Endothelial cell of umbilical vein (primary cell): ENCODE measurements around the gene ANXA4. TPM values are rescaled to one million over a fixed set of nuclear protein-coding genes. Genes with fewer than 3 reads are reported as not detected.

Experiments used
- BruUV-seq: library from RNA; stranded (reverse); fragments of 400-500 nt; replicated peaks from 2 replicates; lab custom pipeline; 2021; lab: Mats Ljungman, UMichigan
- CTCF ChIA-PET: fragments of 300-600, 350-600 bp; sonication (Branson Sonifier 250); formaldehyde crosslinking; loops from one replicate; lab custom pipeline; 2021; ENCODE audit warnings: antibody characterized with exemption, inconsistent platforms; lab: Charles Lee
- POLR2A ChIA-PET: fragments of 300-600, 350-600 bp; sonication (Branson Sonifier 250); formaldehyde crosslinking; loops from one replicate; lab custom pipeline; 2021; ENCODE audit warnings: antibody characterized with exemption, inconsistent platforms; lab: Charles Lee
- DNase-seq: peaks from one replicate; pipeline ENCODE4 v3.0.0-alpha.2; 2011; ENCODE audit warnings: low read depth, low spot score
- FAIRE-seq: peaks from 2 replicates; lab custom pipeline; 2011; peaks lifted over from hg19 to GRCh38; lab: Jason Lieb, UNC
- H2AFZ ChIP-seq: 2 replicates; pipeline ENCODE4 v1.6.0; 2012; ENCODE audit warnings: low read depth, low read length, control low read depth, inconsistent platforms
- H3K27ac ChIP-seq: 2 replicates; pipeline ENCODE4 v1.5.1; 2011; ENCODE audit warnings: low read depth, mild to moderate bottlenecking, control low read depth, low read length, moderate library complexity; ENCODE audit not compliant: insufficient read depth
- H3K27me3 ChIP-seq, 2 experiments: 2 replicates each; pipeline versions ENCODE4 v1.6.0 to v1.6.1; 2011; ENCODE audit warnings: low read length in 2 of 2, mixed read lengths in 1 of 2; ENCODE audit not compliant: control insufficient read depth in 2 of 2, insufficient read depth in 2 of 2
- H3K36me3 ChIP-seq, 2 experiments: 2 replicates in 1 of 2; 3 replicates in 1 of 2; pipeline ENCODE4 v1.5.1; 2011; ENCODE audit warnings: low read length in 2 of 2, mild to moderate bottlenecking in 1 of 2, moderate library complexity in 1 of 2; ENCODE audit not compliant: control insufficient read depth in 2 of 2, insufficient read depth in 2 of 2; ENCODE audit errors: extremely low read depth in 1 of 2
- H3K4me1 ChIP-seq: 3 replicates; pipeline ENCODE4 v1.5.1; 2011; ENCODE audit warnings: mild to moderate bottlenecking, low read length; ENCODE audit not compliant: control insufficient read depth, insufficient read depth; ENCODE audit errors: extremely low read depth
- H3K4me2 ChIP-seq: 2 replicates; pipeline ENCODE4 v1.6.1; 2011; ENCODE audit warnings: low read length, control low read depth, mixed read lengths; ENCODE audit not compliant: insufficient read depth
- H3K4me3 ChIP-seq, 3 experiments: fragments of 200-600 bp in 1 of 3; sonication (generic), shearing (Covaris generic) in 1 of 3; replicated peaks in 1 of 3; 2 replicates each; pipeline ENCODE4 v1.5.1; 2011 to 2016; ENCODE audit warnings: control low read depth in 3 of 3, low read length in 3 of 3, mild to moderate bottlenecking in 2 of 3, inconsistent platforms in 1 of 3, low read depth in 1 of 3, moderate library complexity in 1 of 3; ENCODE audit not compliant: insufficient read depth in 1 of 3
- H3K79me2 ChIP-seq: 2 replicates; pipeline ENCODE4 v1.6.0; 2012; ENCODE audit warnings: low read length, inconsistent platforms; ENCODE audit not compliant: control insufficient read depth, insufficient read depth
- H3K9ac ChIP-seq: replicated peaks from 2 replicates; pipeline ENCODE3; 2011; ENCODE audit warnings: low read length, control low read depth; ENCODE audit not compliant: insufficient read depth; ENCODE audit errors: extremely low read depth
- H3K9me1 ChIP-seq: replicated peaks from 3 replicates; pipeline ENCODE4 v1.6.0; 2011; ENCODE audit warnings: mild to moderate bottlenecking, low read length; ENCODE audit not compliant: control insufficient read depth, insufficient read depth; ENCODE audit errors: extremely low read depth
- H3K9me3 ChIP-seq: replicated peaks from 2 replicates; pipeline ENCODE4 v1.5.1; 2012; ENCODE audit warnings: low read length, inconsistent platforms; ENCODE audit not compliant: control insufficient read depth, insufficient read depth
- H4K20me1 ChIP-seq: replicated peaks from 2 replicates; pipeline ENCODE3; 2011; ENCODE audit warnings: mild to moderate bottlenecking, low read length; ENCODE audit not compliant: control insufficient read depth, insufficient read depth; ENCODE audit errors: extremely low read depth
- EZH2 ChIP-seq: IDR thresholded peaks from 2 replicates; pipeline ENCODE4 v1.6.1; 2012; ENCODE audit warnings: borderline replicate concordance, low read depth, mild to moderate bottlenecking, moderate library complexity, low read length, inconsistent platforms; ENCODE audit not compliant: severe bottlenecking
- FOS ChIP-seq: IDR thresholded peaks from 2 replicates; pipeline ENCODE4 v1.6.1; 2011; ENCODE audit warnings: mild to moderate bottlenecking, low read length, moderate library complexity, borderline replicate concordance; ENCODE audit not compliant: insufficient read depth
- GATA2 ChIP-seq: IDR thresholded peaks from 2 replicates; pipeline ENCODE4 v1.7.0; 2011; ENCODE audit warnings: low read depth, mild to moderate bottlenecking, moderate library complexity, mixed read lengths, low read length; ENCODE audit not compliant: insufficient read length, insufficient read depth
- JUN ChIP-seq: IDR thresholded peaks from 2 replicates; pipeline ENCODE4 v1.6.1; 2011; ENCODE audit warnings: borderline replicate concordance, low read depth; ENCODE audit not compliant: insufficient read length, insufficient read depth
- MYC ChIP-seq: IDR thresholded peaks from one replicate; pipeline ENCODE4 v1.6.1; 2011; ENCODE audit warnings: mild to moderate bottlenecking, low read depth, low read length
- POLR2A ChIP-seq: IDR thresholded peaks from 2 replicates; pipeline ENCODE4 v1.6.1; 2012; ENCODE audit warnings: low read depth, mild to moderate bottlenecking, control low read depth, low read length
- POLR2AphosphoS5 ChIP-seq: IDR thresholded peaks from 2 replicates; pipeline ENCODE4 v1.6.1; 2012; ENCODE audit warnings: low read depth, mild to moderate bottlenecking, control low read depth, low read length, moderate library complexity; ENCODE audit not compliant: insufficient read depth
- dilution Hi-C: fragments of 300-500 bp; cut with MboI; formaldehyde crosslinking; loops from one replicate; pipeline ENCODE4 v1.15.0; 2019; ENCODE audit warnings: low sequenced_read_pairs; ENCODE audit not compliant: extremely low pct_ligation_motif_present
- intact Hi-C: fragments of 100-400 bp; cut with micrococcal nuclease; formaldehyde crosslinking; loops from one replicate; pipeline ENCODE4 v1.10.0; 2022
- polyA plus RNA-seq, 4 experiments: library from polyadenylated mRNA; depleted of rRNA in 3 of 4; stranded (reverse) in 3 of 4; unstranded in 1 of 4; fragments of >200 nt; gene quantifications; 2 replicates each; pipeline versions ENCODE4 v1.2.1 to v1.2.3, GENCODE V29; 2011 to 2012; ENCODE audit warnings: missing spikeins in 1 of 4
- total RNA-seq: library from RNA; stranded (reverse); gene quantifications from 2 replicates; pipeline ENCODE4 v1.2.3, GENCODE V29; 2021
- TF ChIP-seq, protein P1 (sequence below), 2 donors: IDR thresholded peaks; 1 replicate in 1 of 2; 2 replicates in 1 of 2; pipeline ENCODE4 v1.5.1; 2011; ENCODE audit warnings: low read length in 2 of 2, mild to moderate bottlenecking in 2 of 2, moderate library complexity in 2 of 2, control low read depth in 1 of 2, inconsistent platforms in 1 of 2, low read depth in 1 of 2; ENCODE audit not compliant: insufficient read depth in 1 of 2; ENCODE audit errors: extremely low read depth in 1 of 2
- TF ChIP-seq, protein P2 (sequence below): IDR thresholded peaks from 2 replicates; pipeline ENCODE4 v1.6.1; 2011; ENCODE audit not compliant: insufficient read depth, insufficient read length

Gene ANXA4
- total and polyA plus RNA-seq, 2 donors (not counting 3 experiments of a cell fraction or from before 2014, with no cell fraction given) = 29.4 to 79.6 TPM

- intact Hi-C loops (no loop called here), dilution Hi-C loops (no loop called here)
- FAIRE-seq (no peak), DNase-seq (no peak)
- TF ChIP-seq FOS = no peak
- no peak for TF ChIP-seq GATA2
- TF ChIP-seq, protein P1, sequence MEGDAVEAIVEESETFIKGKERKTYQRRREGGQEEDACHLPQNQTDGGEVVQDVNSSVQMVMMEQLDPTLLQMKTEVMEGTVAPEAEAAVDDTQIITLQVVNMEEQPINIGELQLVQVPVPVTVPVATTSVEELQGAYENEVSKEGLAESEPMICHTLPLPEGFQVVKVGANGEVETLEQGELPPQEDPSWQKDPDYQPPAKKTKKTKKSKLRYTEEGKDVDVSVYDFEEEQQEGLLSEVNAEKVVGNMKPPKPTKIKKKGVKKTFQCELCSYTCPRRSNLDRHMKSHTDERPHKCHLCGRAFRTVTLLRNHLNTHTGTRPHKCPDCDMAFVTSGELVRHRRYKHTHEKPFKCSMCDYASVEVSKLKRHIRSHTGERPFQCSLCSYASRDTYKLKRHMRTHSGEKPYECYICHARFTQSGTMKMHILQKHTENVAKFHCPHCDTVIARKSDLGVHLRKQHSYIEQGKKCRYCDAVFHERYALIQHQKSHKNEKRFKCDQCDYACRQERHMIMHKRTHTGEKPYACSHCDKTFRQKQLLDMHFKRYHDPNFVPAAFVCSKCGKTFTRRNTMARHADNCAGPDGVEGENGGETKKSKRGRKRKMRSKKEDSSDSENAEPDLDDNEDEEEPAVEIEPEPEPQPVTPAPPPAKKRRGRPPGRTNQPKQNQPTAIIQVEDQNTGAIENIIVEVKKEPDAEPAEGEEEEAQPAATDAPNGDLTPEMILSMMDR (IDR thresholded peaks at IDR 0.05; ENCODE audit: extremely low read depth in 1 of 2, insufficient read depth in 1 of 2, low read depth in 1 of 2, low read length in 2 of 2) = no peak
- no peak for TF ChIP-seq JUN
- no peak for TF ChIP-seq POLR2A
- TF ChIP-seq POLR2AphosphoS5 = no peak
- TF ChIP-seq MYC = no peak
- TF ChIP-seq EZH2 = no peak
- TF ChIP-seq, protein P2, sequence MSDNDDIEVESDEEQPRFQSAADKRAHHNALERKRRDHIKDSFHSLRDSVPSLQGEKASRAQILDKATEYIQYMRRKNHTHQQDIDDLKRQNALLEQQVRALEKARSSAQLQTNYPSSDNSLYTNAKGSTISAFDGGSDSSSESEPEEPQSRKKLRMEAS = no peak
- Histone ChIP-seq H3K9ac (no peak overlapping the region), H3K4me2 (no peak overlapping the region), H3K79me2 (peaks cover 11% of the 10 kb centered on the region), H4K20me1 (peaks cover 2% of the 10 kb centered on the region), H3K9me1 (no peaks in the 10 kb centered on the region), H3K27ac (no peak overlapping the region), H3K27me3 (no peaks in the 10 kb centered on the region), H3K36me3 (no peaks in the 10 kb centered on the region), H3K4me3 (no peak overlapping the region), H2AFZ (no peak overlapping the region), H3K4me1 (peaks cover 4% of the 10 kb centered on the region), H3K9me3 (no peaks in the 10 kb centered on the region)
- no TSS peak for BruUV-seq
- ChIA-PET CTCF (interaction anchor here (1.2 to 2.1 kb wide), 2 partner anchors 10 to 62 kb away, joined by 3 to 23 read pairs; no protein-coding TSS in a partner anchor), POLR2A (no interaction called here)
These were observed 12.7 kb downstream of the ANXA4 start for GRCh38 chr2:69754633-69755032.
